Thyroid gland (tissue), 4 donors: ENCODE results near the gene FRS3. TPM values are rescaled to one million over a fixed set of nuclear protein-coding genes. Genes with fewer than 3 reads are reported as not detected.

ENCODE experiments used
- DNase-seq, 2 donors: peaks; one replicate each; pipeline ENCODE4 v3.0.0-alpha.2; 2019
- H3K27ac ChIP-seq, 3 donors: fragments of 200-600 bp; sonication (generic); 1 replicate in 2 of 3; 2 replicates in 1 of 3; pipeline ENCODE4 v1.5.1; 2016 to 2019; ENCODE audit warnings: mild to moderate bottlenecking in 1 of 3, moderate library complexity in 1 of 3
- H3K27me3 ChIP-seq: fragments of 200-600 bp; sonication (generic); one replicate; pipeline ENCODE4 v1.5.1; 2019
- H3K36me3 ChIP-seq, 2 donors: fragments of 200-600 bp; sonication (generic); one replicate each; pipeline ENCODE4 v1.5.1; 2016 to 2019
- H3K4me1 ChIP-seq, 2 donors: fragments of 200-600 bp; sonication (generic); one replicate each; pipeline ENCODE4 v1.5.1; 2017 to 2019
- H3K4me3 ChIP-seq, 3 donors: fragments of 200-600 bp; sonication (generic); replicated peaks in 1 of 3; 1 replicate in 2 of 3; 2 replicates in 1 of 3; pipeline ENCODE4 v1.5.1; 2016; ENCODE audit warnings: mild to moderate bottlenecking in 1 of 3
- H3K9me3 ChIP-seq: fragments of 200-600 bp; sonication (generic); one replicate; pipeline ENCODE4 v1.5.1; 2017
- CTCF ChIP-seq, 6 experiments: fragments of 200-600 bp in 3 of 6; fragments of 450-650 bp in 3 of 6; sonication (generic) in 3 of 6; IDR thresholded peaks; one replicate each; pipeline ENCODE4 v1.5.1; 2016 to 2019; ENCODE audit warnings: antibody characterized with exemption in 6 of 6, mild to moderate bottlenecking in 2 of 6, inconsistent platforms in 1 of 6, moderate library complexity in 1 of 6
- POLR2A ChIP-seq, 2 donors: fragments of 450-650 bp; IDR thresholded peaks; one replicate each; pipeline ENCODE4 v1.6.1; 2017; ENCODE audit warnings: antibody characterized with exemption in 2 of 2, mild to moderate bottlenecking in 2 of 2, moderate library complexity in 1 of 2
- WGBS, 2 donors: methylation state at CpG; one replicate each; pipeline ENCODE4 v1.1.5; 2017; 5-methylcytosine and 5-hydroxymethylcytosine counted together
- intact Hi-C: fragments of 100-400 bp; cut with DNase I; formaldehyde crosslinking; loops from one replicate; pipeline ENCODE4 v1.15.1; 2023
- total RNA-seq, 4 donors: library from RNA; depleted of rRNA; stranded (reverse); fragments of >200 nt; gene quantifications; one replicate each; pipeline ENCODE4 v1.2.3, GENCODE V29; 2016

Gene FRS3
- total RNA-seq, 4 donors from 2014 or later, result 4.0 to 6.7 (median 5.8) TPM

GRCh38 chr6:41781366-41781730, 1.6 kb upstream of the FRS3 start:
- peak overlapping the region in 1 of 3 donors; percentile 66 for H3K4me3 ChIP-seq
- H3K4me1 ChIP-seq, result peaks cover 26 to 32% of the 10 kb centered on the region in 2 donors
- TF ChIP-seq POLR2A (IDR thresholded peaks at IDR 0.05) (no peak), CTCF (IDR thresholded peaks at IDR 0.05) (no peak)
- DNase-seq, result peak; percentile 78 to 83
- peak overlapping the region; percentile 83 to 86 (median 85) for H3K27ac ChIP-seq
- no peaks in the 10 kb centered on the region for H3K27me3 ChIP-seq
- intact Hi-C loops, result loop anchor here (5.0 to 10.0 kb wide), 2 partner anchors 261 to 433 kb away; partner anchors contain the start of gene MRPS10
- H3K36me3 ChIP-seq, result peaks cover 5 to 9% of the 10 kb centered on the region in 2 donors
- WGBS, 2 donors, result 6 to 12% methylated on average over 3 of the region's 3 CpGs
- no peaks in the 10 kb centered on the region for H3K9me3 ChIP-seq

- peak; percentile 86 to 88 for DNase-seq
- H3K27me3 ChIP-seq, result no peaks in the 10 kb centered on the region
- TF ChIP-seq POLR2A (IDR thresholded peaks at IDR 0.05) (peak in 1 of 2 donors; percentile 57), CTCF (IDR thresholded peaks at IDR 0.05) (no peak)
- intact Hi-C loops, result loop anchor here (5.0 to 10.0 kb wide), 2 partner anchors 262 to 434 kb away; partner anchors contain the start of gene MRPS10
- no peaks in the 10 kb centered on the region for H3K9me3 ChIP-seq
- peak within 1 kb of the TSS in 2 of 3 donors; percentile 30 to 66 for H3K4me3 ChIP-seq
- H3K36me3 ChIP-seq, result peaks cover 7 to 13% of the 10 kb centered on the region in 2 donors
- H3K27ac ChIP-seq, result peak within 1 kb of the TSS; percentile 83 to 86 (median 85)
- 0 to 1% methylated on average over 20 to 26 of the region's 36 CpGs for WGBS, 2 donors
- peaks cover 21 to 27% of the 10 kb centered on the region in 2 donors for H3K4me1 ChIP-seq
Observed at GRCh38 chr6:41780551-41781365, 1.1 kb upstream of the FRS3 start, which contains the start of gene PRICKLE4. TSS of gene PRICKLE4 (plus strand) at chr6:41780782. CDS start at chr6:41783474, 2,692 bp downstream.

- intact Hi-C loops, result loop anchor here (5.0 to 10.0 kb wide), 2 partner anchors 42 to 75 kb away; partner anchors contain the start of gene TFEB
Observed at GRCh38 chr6:41779336-41779735, 364 bp downstream of the FRS3 start.

GRCh38 chr6:41778895-41779294, 805 bp downstream of the FRS3 start:
- H3K4me3 ChIP-seq, result peak overlapping the region in 1 of 3 donors; percentile 66
- no peaks in the 10 kb centered on the region for H3K9me3 ChIP-seq
- WGBS, 2 donors, result 33 to 47% methylated on average over 6 of the region's 6 CpGs
- no peaks in the 10 kb centered on the region for H3K27me3 ChIP-seq
- no peak overlapping the region for H3K27ac ChIP-seq
- peaks cover 20% of the 10 kb centered on the region in 2 donors for H3K4me1 ChIP-seq
- TF ChIP-seq POLR2A (IDR thresholded peaks at IDR 0.05) (no peak), CTCF (IDR thresholded peaks at IDR 0.05) (no peak)
- DNase-seq, result no peak
- peaks cover 20 to 23% of the 10 kb centered on the region in 2 donors for H3K36me3 ChIP-seq
- intact Hi-C loops, result loop anchor here (5.0 to 10.0 kb wide), 2 partner anchors 42 to 74 kb away; partner anchors contain the start of gene TFEB

More at GRCh38 chr6:41779336-41779735, 364 bp downstream of the FRS3 start:
- Histone ChIP-seq H3K4me1 (peaks cover 20% of the 10 kb centered on the region in 2 donors), H3K4me3 (peak overlapping the region in 2 of 3 donors; percentile 24 to 66), H3K27ac (no peak overlapping the region), H3K36me3 (peaks cover 20% of the 10 kb centered on the region in 2 donors), H3K9me3 (no peaks in the 10 kb centered on the region), H3K27me3 (no peaks in the 10 kb centered on the region)
- no peak for DNase-seq
- WGBS, 2 donors, result 4 to 7% methylated on average over 6 to 8 of the region's 16 CpGs
- TF ChIP-seq POLR2A (IDR thresholded peaks at IDR 0.05) (no peak), CTCF (IDR thresholded peaks at IDR 0.05) (no peak)
